HCT116 (cell line): ENCODE measurements around the gene ZNF282. TPM values are rescaled to one million over a fixed set of nuclear protein-coding genes. Genes with fewer than 3 reads are reported as not detected.

Experiments used
- ATAC-seq: fragments of 200-7000 bp; cut with Tn5 transposase; 2 replicates; pipeline ENCODE4 v1.9.1; 2020; ENCODE audit warnings: mild to moderate bottlenecking, moderate library complexity
- BruUV-seq: library from RNA; stranded (reverse); fragments of 400-500 nt; replicated peaks from 2 replicates; lab custom pipeline; 2021; lab: Mats Ljungman, UMichigan
- CTCF ChIA-PET: fragments of 300-600 bp; sonication (Branson Sonifier 250); formaldehyde crosslinking; loops from one replicate; lab custom pipeline; 2021; ENCODE audit warnings: antibody characterized with exemption; lab: Charles Lee
- POLR2A ChIA-PET: fragments of 300-600, 350-600 bp; sonication (Branson Sonifier 250); formaldehyde crosslinking; loops from one replicate; lab custom pipeline; 2021; ENCODE audit warnings: antibody characterized with exemption; lab: Charles Lee
- RAD21 ChIA-PET, 2 experiments: fragments of 300-600 bp; sonication (Branson Sonifier 250); formaldehyde crosslinking; loops; one replicate each; lab custom pipeline; 2023; ENCODE audit warnings: low total read pairs in 2 of 2; ENCODE audit not compliant: uncharacterized antibody in 2 of 2, unreplicated experiment in 2 of 2, low non-redundant PET in 1 of 2; lab: Charles Lee
- DNase-seq: peaks from one replicate; pipeline ENCODE4 v3.0.0-alpha.2; 2010; ENCODE audit warnings: low read depth, low spot score
- H2AFZ ChIP-seq: fragments of 200-600 bp; shearing (Covaris generic), sonication (generic); 2 replicates; pipeline ENCODE4 v1.6.1; 2017; ENCODE audit warnings: low read depth, mixed run types, mixed read lengths, antibody characterized with exemption, low read length; ENCODE audit not compliant: poor library complexity, severe bottlenecking
- H3K27ac ChIP-seq: 2 replicates; pipeline ENCODE4 v1.5.1; 2012; ENCODE audit warnings: low read depth, low read length
- H3K27me3 ChIP-seq: fragments of 200-600 bp; sonication (generic); 2 replicates; pipeline ENCODE4 v1.6.1; 2016; ENCODE audit warnings: mixed run types, low read length, mixed read lengths; ENCODE audit not compliant: insufficient read depth
- H3K36me3 ChIP-seq, 2 experiments: fragments of 200-500 bp in 1 of 2; fragments of 200-600 bp in 1 of 2; sonication (Bioruptor generic) in 1 of 2; sonication (generic) in 1 of 2; 2 replicates each; pipeline versions ENCODE4 v1.5.1 to v1.6.1; 2014 to 2016; ENCODE audit warnings: low read length in 2 of 2, inconsistent platforms in 1 of 2, mixed read lengths in 1 of 2, mixed run types in 1 of 2; ENCODE audit not compliant: insufficient read depth in 2 of 2, control insufficient read depth in 1 of 2
- H3K4me1 ChIP-seq, 2 experiments: fragments of 200-600 bp in 1 of 2; sonication (generic) in 1 of 2; 2 replicates each; pipeline versions ENCODE4 v1.5.1 to v1.6.1; 2012 to 2017; ENCODE audit warnings: low read length in 2 of 2, inconsistent platforms in 1 of 2, mild to moderate bottlenecking in 1 of 2, mixed read lengths in 1 of 2, mixed run types in 1 of 2, moderate library complexity in 1 of 2; ENCODE audit not compliant: insufficient read depth in 2 of 2, control insufficient read depth in 1 of 2
- H3K4me2 ChIP-seq: fragments of 200-600 bp; sonication (generic); 2 replicates; pipeline ENCODE4 v1.6.1; 2017; ENCODE audit warnings: mixed run types, low read length, mixed read lengths
- H3K4me3 ChIP-seq, 2 experiments: fragments of 200-600 bp in 1 of 2; sonication (generic) in 1 of 2; replicated peaks in 1 of 2; 2 replicates each; pipeline ENCODE4 v1.5.1; 2011 to 2016; ENCODE audit warnings: low read length in 2 of 2, control low read depth in 1 of 2, low read depth in 1 of 2, mild to moderate bottlenecking in 1 of 2, mixed read lengths in 1 of 2, mixed run types in 1 of 2
- H3K79me2 ChIP-seq: fragments of 200-600 bp; sonication (generic); 2 replicates; pipeline ENCODE4 v1.6.1; 2017; ENCODE audit warnings: mild to moderate bottlenecking, mixed run types, low read length, moderate library complexity, mixed read lengths; ENCODE audit not compliant: insufficient read depth
- H3K9ac ChIP-seq: fragments of 200-600 bp; sonication (generic); 2 replicates; pipeline ENCODE4 v1.6.1; 2016; ENCODE audit warnings: low read length, mixed read lengths
- H3K9me2 ChIP-seq: fragments of 200-600 bp; sonication (generic), shearing (Covaris generic); 2 replicates; pipeline ENCODE4 v1.6.1; 2017; ENCODE audit warnings: mixed run types, mild to moderate bottlenecking, moderate library complexity; ENCODE audit not compliant: insufficient read depth
- H3K9me3 ChIP-seq, 2 experiments: fragments of 200-500 bp in 1 of 2; fragments of 200-600 bp in 1 of 2; sonication (Bioruptor generic) in 1 of 2; sonication (generic) in 1 of 2; 2 replicates each; pipeline ENCODE4 v1.6.1; 2014 to 2017; ENCODE audit warnings: low read length in 2 of 2, mixed read lengths in 2 of 2, inconsistent platforms in 1 of 2, low read depth in 1 of 2, mild to moderate bottlenecking in 1 of 2, mixed run types in 1 of 2, moderate library complexity in 1 of 2; ENCODE audit not compliant: control insufficient read depth in 1 of 2, insufficient read depth in 1 of 2
- H4K20me1 ChIP-seq: fragments of 200-600 bp; sonication (generic), shearing (Covaris generic); 2 replicates; pipeline ENCODE4 v1.6.1; 2017; ENCODE audit warnings: mixed run types, mild to moderate bottlenecking, moderate library complexity; ENCODE audit not compliant: insufficient read depth
- CEBPB ChIP-seq: IDR thresholded peaks from 2 replicates; pipeline ENCODE4 v1.6.1; 2012; ENCODE audit warnings: low read depth
- EZH2phosphoT487 ChIP-seq: fragments of 200-600 bp; IDR thresholded peaks from 2 replicates; pipeline ENCODE4 v1.6.1; 2018; ENCODE audit warnings: antibody characterized with exemption, borderline replicate concordance
- FOSL1 ChIP-seq: IDR thresholded peaks from 2 replicates; pipeline ENCODE4 v1.6.1; 2012; ENCODE audit warnings: low read depth
- JUND ChIP-seq: IDR thresholded peaks from 2 replicates; pipeline ENCODE4 v1.6.1; 2012
- POLR2AphosphoS5 ChIP-seq: IDR thresholded peaks from 2 replicates; pipeline ENCODE4 v1.6.1; 2011; ENCODE audit warnings: mild to moderate bottlenecking, low read depth, low read length, moderate library complexity
- RAD21 ChIP-seq: IDR thresholded peaks from 2 replicates; pipeline ENCODE4 v1.6.1; 2012; ENCODE audit warnings: low read depth, mild to moderate bottlenecking
- SP1 ChIP-seq: IDR thresholded peaks from 2 replicates; pipeline ENCODE4 v1.6.1; 2012; ENCODE audit warnings: low read depth
- SRF ChIP-seq: IDR thresholded peaks from 2 replicates; pipeline ENCODE4 v1.6.1; 2012; ENCODE audit warnings: low read depth
- TCF7L2 ChIP-seq: IDR thresholded peaks from 2 replicates; pipeline ENCODE4 v1.7.0; 2011; ENCODE audit warnings: borderline replicate concordance, inconsistent platforms; ENCODE audit not compliant: insufficient read depth, insufficient read length; ENCODE audit errors: extremely low read depth
- ZNF274 ChIP-seq: fragments of 200-500 bp; sonication (Bioruptor generic); IDR thresholded peaks from 2 replicates; pipeline ENCODE4 v1.6.1; 2014; ENCODE audit warnings: mild to moderate bottlenecking, low read depth, low read length, inconsistent platforms
- intact Hi-C: fragments of 100-400 bp; cut with micrococcal nuclease; formaldehyde crosslinking; loops from 2 replicates; pipeline ENCODE4 v1.10.0; 2022
- total RNA-seq: library from RNA; stranded (reverse); gene quantifications from one replicate; pipeline ENCODE4 v1.2.1, GENCODE V29; 2021; ENCODE audit not compliant: unreplicated experiment
- TF ChIP-seq, protein P1 (sequence below): IDR thresholded peaks from 2 replicates; pipeline ENCODE4 v1.6.1; 2011; ENCODE audit warnings: mild to moderate bottlenecking, low read length, moderate library complexity; ENCODE audit not compliant: insufficient replicate concordance; ENCODE audit errors: extremely low read depth
- TF ChIP-seq, protein P2 (sequence below): IDR thresholded peaks from 2 replicates; pipeline ENCODE4 v1.6.1; 2012; ENCODE audit warnings: low read depth
- TF ChIP-seq, protein P3 (sequence below), 3 experiments: fragments of 200-600 bp in 1 of 3; sonication (generic) in 1 of 3; IDR thresholded peaks in 2 of 3; conservative IDR thresholded peaks in 1 of 3; 2 replicates each; pipeline ENCODE4 v1.5.1; 2012 to 2017; ENCODE audit warnings: low read depth in 2 of 3, low read length in 2 of 3, antibody characterized with exemption in 1 of 3, borderline replicate concordance in 1 of 3, control low read depth in 1 of 3, mild to moderate bottlenecking in 1 of 3, mixed read lengths in 1 of 3, mixed run types in 1 of 3, moderate library complexity in 1 of 3; ENCODE audit not compliant: insufficient read depth in 1 of 3

ZNF282 gene
- total RNA-seq, 1 experiment from 2014 or later, result 30.4 TPM

DNA sequence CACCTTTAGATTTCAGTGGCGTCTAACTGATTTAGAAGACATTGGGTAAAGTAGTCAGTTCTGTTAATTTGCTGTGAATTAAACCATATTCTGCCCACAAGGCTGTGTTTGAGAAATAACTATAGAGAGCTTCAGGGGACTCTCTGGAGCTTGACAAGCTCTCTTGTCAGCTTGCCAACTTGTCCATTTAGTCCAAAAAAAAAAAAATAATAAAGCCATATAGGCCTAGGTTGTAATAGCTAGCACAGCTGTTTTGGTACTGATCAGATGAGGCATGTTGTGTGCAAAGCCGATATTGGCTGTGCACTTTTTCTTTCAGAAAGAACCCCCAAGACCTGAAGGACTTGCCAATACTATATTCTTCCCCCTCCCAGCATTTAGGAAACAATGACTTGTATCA, 20.2 kb upstream of the ZNF282 start:
- ATAC-seq (no peak), DNase-seq (no peak)
- Histone ChIP-seq H3K36me3 (peaks cover 4 to 40% of the 10 kb centered on the region in 2 experiments; a peak in 3 of 4 replicates), H3K9me3 (no peaks in the 10 kb centered on the region), H3K9ac (no peak overlapping the region), H4K20me1 (no peaks in the 10 kb centered on the region), H3K79me2 (no peaks in the 10 kb centered on the region), H3K4me3 (no peak overlapping the region), H3K9me2 (no peaks in the 10 kb centered on the region), H2AFZ (no peak overlapping the region), H3K4me2 (no peak overlapping the region), H3K27me3 (no peaks in the 10 kb centered on the region), H3K4me1 (no peaks in the 10 kb centered on the region), H3K27ac (no peak overlapping the region)
- ChIA-PET POLR2A (no interaction called here), CTCF (interaction anchor here (1.3 kb wide), 1 partner anchor 20 kb away, joined by 3 read pairs; the partner anchor contains the start of gene ZNF282), RAD21 (no interaction called here)
- intact Hi-C loops, result no loop called here
- TF ChIP-seq, protein P1, sequence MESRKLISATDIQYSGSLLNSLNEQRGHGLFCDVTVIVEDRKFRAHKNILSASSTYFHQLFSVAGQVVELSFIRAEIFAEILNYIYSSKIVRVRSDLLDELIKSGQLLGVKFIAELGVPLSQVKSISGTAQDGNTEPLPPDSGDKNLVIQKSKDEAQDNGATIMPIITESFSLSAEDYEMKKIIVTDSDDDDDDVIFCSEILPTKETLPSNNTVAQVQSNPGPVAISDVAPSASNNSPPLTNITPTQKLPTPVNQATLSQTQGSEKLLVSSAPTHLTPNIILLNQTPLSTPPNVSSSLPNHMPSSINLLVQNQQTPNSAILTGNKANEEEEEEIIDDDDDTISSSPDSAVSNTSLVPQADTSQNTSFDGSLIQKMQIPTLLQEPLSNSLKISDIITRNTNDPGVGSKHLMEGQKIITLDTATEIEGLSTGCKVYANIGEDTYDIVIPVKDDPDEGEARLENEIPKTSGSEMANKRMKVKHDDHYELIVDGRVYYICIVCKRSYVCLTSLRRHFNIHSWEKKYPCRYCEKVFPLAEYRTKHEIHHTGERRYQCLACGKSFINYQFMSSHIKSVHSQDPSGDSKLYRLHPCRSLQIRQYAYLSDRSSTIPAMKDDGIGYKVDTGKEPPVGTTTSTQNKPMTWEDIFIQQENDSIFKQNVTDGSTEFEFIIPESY, result no peak
- no TSS peak for BruUV-seq

DNA sequence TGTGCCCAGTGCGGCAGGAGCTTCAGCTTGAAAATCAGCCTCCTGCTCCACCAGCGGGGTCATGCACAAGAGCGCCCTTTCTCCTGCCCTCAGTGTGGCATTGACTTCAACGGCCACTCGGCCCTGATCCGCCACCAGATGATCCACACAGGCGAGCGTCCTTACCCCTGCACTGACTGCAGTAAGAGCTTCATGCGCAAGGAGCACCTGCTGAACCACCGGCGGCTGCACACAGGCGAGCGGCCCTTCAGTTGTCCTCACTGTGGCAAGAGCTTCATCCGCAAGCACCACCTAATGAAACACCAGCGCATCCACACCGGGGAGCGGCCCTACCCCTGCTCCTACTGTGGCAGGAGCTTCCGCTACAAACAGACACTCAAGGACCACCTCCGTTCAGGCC, 16.1 kb upstream of the ZNF282 start:
- Histone ChIP-seq H3K9me2 (no peaks in the 10 kb centered on the region), H3K4me3 (no peak overlapping the region), H3K9ac (no peak overlapping the region), H3K9me3 (no peaks in the 10 kb centered on the region), H3K4me1 (no peaks in the 10 kb centered on the region), H3K27me3 (no peaks in the 10 kb centered on the region), H3K79me2 (no peaks in the 10 kb centered on the region), H3K36me3 (peaks cover 4 to 38% of the 10 kb centered on the region in 2 experiments; a peak in 3 of 4 replicates), H2AFZ (no peak overlapping the region), H4K20me1 (no peaks in the 10 kb centered on the region), H3K27ac (no peak overlapping the region), H3K4me2 (no peak overlapping the region)
- RAD21 ChIA-PET, result no interaction called here
- ATAC-seq (no peak), DNase-seq (no peak)
- CTCF ChIA-PET, result no interaction called here
- BruUV-seq, result no TSS peak
- intact Hi-C loops, result no loop called here
- POLR2A ChIA-PET, result no interaction called here
- no peak for TF ChIP-seq CEBPB
- TF ChIP-seq, protein P2, sequence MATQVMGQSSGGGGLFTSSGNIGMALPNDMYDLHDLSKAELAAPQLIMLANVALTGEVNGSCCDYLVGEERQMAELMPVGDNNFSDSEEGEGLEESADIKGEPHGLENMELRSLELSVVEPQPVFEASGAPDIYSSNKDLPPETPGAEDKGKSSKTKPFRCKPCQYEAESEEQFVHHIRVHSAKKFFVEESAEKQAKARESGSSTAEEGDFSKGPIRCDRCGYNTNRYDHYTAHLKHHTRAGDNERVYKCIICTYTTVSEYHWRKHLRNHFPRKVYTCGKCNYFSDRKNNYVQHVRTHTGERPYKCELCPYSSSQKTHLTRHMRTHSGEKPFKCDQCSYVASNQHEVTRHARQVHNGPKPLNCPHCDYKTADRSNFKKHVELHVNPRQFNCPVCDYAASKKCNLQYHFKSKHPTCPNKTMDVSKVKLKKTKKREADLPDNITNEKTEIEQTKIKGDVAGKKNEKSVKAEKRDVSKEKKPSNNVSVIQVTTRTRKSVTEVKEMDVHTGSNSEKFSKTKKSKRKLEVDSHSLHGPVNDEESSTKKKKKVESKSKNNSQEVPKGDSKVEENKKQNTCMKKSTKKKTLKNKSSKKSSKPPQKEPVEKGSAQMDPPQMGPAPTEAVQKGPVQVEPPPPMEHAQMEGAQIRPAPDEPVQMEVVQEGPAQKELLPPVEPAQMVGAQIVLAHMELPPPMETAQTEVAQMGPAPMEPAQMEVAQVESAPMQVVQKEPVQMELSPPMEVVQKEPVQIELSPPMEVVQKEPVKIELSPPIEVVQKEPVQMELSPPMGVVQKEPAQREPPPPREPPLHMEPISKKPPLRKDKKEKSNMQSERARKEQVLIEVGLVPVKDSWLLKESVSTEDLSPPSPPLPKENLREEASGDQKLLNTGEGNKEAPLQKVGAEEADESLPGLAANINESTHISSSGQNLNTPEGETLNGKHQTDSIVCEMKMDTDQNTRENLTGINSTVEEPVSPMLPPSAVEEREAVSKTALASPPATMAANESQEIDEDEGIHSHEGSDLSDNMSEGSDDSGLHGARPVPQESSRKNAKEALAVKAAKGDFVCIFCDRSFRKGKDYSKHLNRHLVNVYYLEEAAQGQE, result no peak
- TF ChIP-seq, protein P3, sequence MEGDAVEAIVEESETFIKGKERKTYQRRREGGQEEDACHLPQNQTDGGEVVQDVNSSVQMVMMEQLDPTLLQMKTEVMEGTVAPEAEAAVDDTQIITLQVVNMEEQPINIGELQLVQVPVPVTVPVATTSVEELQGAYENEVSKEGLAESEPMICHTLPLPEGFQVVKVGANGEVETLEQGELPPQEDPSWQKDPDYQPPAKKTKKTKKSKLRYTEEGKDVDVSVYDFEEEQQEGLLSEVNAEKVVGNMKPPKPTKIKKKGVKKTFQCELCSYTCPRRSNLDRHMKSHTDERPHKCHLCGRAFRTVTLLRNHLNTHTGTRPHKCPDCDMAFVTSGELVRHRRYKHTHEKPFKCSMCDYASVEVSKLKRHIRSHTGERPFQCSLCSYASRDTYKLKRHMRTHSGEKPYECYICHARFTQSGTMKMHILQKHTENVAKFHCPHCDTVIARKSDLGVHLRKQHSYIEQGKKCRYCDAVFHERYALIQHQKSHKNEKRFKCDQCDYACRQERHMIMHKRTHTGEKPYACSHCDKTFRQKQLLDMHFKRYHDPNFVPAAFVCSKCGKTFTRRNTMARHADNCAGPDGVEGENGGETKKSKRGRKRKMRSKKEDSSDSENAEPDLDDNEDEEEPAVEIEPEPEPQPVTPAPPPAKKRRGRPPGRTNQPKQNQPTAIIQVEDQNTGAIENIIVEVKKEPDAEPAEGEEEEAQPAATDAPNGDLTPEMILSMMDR (IDR thresholded peaks at IDR 0.05 in 2 of 3, conservative IDR thresholded peaks at IDR 0.05 in 1 of 3; ENCODE audit: borderline replicate concordance in 1 of 3, insufficient read depth in 1 of 3, low read depth in 2 of 3, low read length in 2 of 3), result no peak
- no peak for TF ChIP-seq TCF7L2
- no peak for TF ChIP-seq EZH2phosphoT487
- no peak for TF ChIP-seq FOSL1
- no peak for TF ChIP-seq RAD21
- TF ChIP-seq SRF, result no peak
- TF ChIP-seq ZNF274, result no peak
- no peak for TF ChIP-seq SP1
- no peak for TF ChIP-seq POLR2AphosphoS5
- TF ChIP-seq JUND, result no peak
